ENCODE measurements around the gene CASTOR1. TPM values are rescaled to one million over a fixed set of nuclear protein-coding genes. Genes with fewer than 3 reads are reported as not detected.
A peak's percentile ranks its signal among the peaks of the same experiment; 100 is the strongest.
"Not testable (repeated sequence)": the region's sequence is repeated elsewhere in the genome, so short reads cannot be mapped to it uniquely, and the experiment has no call there.

CASTOR1 gene
- polyA plus RNA-seq (2014; cell fraction: cytosol; rRNA removed): 3.2 and 4.1 TPM in 2 replicates
- 7.9 and 11.9 TPM in 2 replicates for polyA plus RNA-seq (2014; cell fraction: nucleus; rRNA removed)

DNA sequence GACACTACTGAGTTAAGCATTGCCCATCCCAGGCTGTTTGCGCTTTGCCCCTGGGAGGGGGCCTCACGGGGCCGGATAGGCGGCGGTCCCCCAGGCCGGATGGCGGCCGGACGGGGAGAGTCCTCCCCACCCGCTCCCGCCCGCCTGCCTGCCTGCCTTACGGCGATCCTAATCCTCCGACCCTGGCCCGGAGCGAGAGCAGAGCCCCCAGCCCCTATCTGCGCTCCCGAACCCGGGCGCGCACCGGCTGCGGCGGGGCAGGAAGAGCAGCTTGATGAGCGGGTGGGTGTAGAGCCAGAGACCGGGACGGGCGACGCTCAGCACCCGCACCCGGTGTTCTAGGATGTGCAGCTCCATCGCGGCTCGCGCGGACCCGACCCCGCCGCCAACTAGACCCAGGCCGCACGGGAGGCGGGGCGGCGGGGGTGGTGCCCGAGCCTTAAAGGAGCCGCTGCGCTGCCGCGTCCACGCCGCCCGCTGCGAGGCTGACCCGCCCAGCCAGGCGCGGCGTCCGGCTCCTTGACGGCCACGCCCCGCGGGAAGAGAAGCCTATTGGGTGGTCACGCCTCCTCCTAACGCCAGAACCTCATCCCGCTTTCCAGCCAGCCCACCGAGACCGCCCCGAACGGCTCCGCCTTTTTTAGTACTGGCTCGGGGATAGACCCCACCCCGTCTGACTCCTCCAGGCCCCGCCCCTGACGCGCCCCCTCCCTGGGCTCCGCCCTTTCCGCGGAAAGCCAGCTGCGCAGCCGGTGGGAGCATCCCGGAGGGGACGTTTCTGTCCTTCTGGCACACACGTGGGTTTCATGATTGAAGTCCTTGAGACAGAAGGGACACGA is at the start of gene CASTOR1:
Gene CASTOR1 (minus strand): TSS at position 365 of the 839 bp plus-strand sequence. CDS start 8 bp downstream, at position 357.
- DNase-seq (ENCODE audit: low spot score): peak; percentile 99

DNA sequence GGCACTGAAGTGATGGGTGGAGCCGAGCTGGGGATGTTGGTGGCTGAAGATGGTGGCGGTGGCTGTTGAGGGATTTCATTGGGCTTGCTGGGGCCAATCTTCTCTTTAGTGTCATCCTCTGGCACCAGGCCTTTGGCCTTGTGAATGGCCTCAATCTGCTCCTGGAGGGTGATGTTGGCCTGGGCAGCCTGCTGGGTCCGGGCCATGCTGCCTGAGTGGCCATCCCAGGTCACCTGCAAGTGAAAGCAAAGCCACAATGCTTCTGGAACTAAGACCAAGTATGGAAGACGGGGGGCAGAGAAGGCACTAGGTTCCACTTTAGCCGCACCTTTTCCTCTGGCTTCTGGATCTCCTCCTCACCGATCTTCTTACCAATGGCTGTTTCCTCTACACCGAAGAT is 49.5 kb upstream of the CASTOR1 start:
- DNase-seq (ENCODE audit: low spot score): no peak

DNA sequence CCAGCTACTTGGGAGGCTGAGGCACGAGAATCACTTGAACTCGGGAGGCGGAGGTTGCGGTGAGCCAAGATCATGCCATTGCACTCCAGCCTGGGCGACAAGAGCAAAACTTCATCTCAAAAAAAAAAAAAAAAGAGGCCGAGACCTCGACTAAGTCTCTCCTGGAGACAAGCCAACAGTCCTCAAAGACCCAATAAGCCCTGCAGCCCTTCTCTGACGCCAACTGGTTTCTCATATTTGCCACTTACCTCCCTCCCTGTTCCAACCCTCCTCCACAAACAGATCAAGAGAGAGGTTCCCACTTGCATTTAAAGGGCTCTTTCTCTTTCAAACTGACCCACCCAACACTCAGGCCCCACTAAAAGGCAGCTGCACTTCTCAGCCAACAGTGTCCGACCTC is 49.0 kb upstream of the CASTOR1 start:
- not testable (repeated sequence) for DNase-seq (ENCODE audit: low spot score)

DNA sequence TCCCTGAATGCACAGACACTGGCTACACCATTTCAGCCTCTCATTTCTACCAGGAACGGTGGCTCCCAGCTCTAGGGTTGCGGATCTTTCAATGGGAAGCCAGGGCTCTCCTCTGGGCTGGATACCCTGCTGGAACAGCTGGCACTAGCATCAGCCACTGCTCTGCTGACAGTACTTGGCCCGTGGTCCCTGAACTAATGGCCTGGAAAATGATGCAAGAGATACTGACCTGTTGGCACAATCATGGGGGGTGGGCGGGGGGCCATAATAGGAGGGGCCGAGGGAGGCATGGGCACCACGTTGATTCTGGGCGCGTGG is 48.1 kb upstream of the CASTOR1 start:
- DNase-seq (ENCODE audit: low spot score): no peak

DNA sequence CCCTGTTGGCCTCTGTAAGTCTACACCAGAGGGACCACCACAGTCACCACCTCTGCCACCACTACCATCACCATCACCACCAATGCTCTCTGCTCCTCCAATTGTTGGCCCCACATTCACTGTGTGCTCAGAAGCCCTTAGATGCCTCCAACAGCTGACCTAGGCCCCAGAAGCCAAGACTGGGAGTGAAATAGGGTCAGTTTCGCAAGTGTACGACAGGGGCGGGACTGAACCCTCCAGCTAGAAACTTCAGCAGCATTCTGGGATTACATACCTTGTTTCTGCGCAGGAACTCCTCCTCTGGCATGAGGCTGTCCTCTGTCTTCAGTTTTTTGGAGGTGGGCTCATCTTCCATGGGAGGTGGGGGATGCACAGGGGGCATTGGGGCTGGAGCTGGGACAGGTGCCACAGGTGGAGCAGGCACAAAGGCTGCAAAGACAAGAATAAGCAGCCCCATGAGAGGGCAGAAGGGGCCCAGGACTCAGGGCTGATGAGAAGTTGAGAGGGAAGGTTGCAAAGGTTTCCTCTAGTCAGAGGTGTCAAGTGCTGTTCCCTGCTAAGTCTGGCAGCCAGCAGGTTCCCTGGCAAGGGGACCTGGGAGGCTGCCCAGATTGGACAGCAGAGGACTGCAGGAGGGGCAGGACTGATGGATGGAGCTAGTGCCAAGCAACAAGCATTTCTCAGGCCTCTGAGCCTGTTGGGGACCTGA is 47.6 kb upstream of the CASTOR1 start:
- DNase-seq (ENCODE audit: low spot score): no peak

DNA sequence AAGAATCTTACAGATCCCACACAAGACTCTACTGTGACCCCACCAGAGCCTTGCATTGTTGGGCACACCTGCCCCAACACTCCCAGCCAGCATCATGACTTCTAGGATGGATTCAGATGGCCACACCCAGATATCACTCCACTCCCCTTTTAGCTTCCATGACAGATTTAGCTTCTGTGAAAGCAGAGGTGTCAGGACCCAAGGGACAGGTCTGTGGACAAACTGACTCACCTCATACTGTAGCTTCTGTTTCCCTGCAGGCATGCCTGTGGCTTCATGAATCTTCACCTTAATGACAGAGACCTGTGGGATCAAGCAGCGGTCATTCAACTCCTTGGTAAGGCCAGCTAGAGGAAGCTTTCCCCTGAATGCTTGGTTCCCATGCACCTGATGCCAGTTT is 45.9 kb upstream of the CASTOR1 start:
- no peak for DNase-seq (ENCODE audit: low spot score)

DNA sequence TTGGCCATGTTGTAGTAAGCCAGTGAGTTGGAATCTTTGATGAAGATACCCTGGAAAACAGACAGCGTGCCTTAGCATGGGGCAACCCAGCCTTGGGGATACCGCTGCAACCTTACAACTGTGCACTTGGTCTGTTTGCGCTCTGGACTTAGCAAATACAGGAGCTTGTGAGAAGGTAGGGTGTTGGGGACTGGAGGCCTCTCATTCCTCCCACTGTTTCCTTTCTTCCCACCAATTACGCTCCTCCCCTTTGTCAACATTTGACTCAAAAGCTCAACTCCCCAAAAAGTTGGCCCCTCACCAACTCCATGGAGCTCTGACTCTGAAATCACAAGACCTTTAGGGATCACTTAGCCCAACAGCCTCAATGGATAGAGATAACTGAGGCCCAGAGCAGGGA is 45.3 kb upstream of the CASTOR1 start:
- DNase-seq (ENCODE audit: low spot score): no peak

DNA sequence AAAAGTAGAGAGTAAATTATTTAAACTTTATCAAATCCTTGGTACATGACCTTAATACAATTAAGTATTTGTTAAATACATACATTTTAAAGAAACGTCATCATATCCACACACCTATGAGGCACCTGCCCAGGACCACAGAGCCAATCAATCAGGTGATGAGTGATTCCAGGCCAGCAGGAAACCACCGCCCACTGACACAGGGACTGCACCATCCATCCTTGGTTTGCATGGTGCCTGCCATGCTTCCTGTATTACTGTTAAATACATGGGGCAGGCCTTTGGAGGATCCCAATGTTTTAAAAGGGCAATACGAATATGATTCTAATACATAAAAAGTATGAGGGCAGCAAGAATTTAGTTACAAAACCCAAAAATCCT is 44.4 kb upstream of the CASTOR1 start:
- no peak for DNase-seq (ENCODE audit: low spot score)

DNA sequence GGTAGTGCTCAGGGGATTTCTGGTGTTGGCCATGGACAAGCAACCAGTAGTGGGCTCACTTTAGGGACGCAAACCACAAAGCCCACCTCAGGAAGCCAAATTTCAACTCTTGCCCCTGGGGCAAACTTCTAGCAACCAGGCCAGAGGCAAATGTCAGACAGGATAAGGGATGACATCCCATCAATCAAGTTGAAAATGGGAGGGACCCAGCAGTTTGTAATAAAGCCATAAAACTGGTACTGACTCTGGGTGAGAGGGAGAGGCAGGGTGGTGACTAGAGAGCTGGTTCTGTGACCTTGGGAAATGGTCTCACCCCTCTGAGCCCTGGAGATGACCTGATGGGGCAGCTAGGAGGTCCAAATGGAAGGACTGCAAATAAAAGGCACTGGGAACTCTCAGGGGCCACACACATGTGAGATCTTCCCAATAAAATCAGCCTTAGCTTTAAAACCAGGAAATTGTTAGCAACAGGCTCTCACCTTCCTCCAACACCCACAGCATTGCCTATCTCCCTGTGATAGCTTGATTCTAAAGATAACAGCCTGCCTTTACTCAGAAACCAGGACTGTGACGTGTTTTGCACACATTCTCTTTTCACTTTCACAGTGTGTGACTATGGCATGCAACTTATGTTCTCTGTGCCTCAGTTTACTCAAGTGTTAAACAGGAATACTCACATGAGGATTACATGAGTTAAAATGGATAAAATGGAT is 43.8 kb upstream of the CASTOR1 start:
- DNase-seq (ENCODE audit: low spot score): no peak

DNA sequence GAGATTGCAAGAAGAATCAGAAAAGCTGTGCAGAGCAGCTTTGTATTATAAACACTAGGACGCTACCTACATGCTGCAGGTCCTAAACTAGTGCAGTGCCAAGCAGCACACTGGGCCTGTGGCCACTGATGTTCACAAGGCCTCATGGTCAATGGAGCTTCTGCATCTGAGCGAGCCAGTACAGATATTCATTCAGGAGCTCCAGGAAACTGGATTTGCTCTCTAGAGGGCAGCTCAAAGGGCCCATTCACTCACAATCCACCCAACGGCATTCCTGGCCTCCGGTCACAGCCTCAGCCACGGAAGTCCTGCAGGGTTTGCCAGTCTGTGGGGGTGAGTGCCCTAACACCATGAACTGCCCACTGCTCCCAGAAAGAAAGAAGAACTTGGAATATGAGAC is 43.2 kb upstream of the CASTOR1 start:
- no peak for DNase-seq (ENCODE audit: low spot score)

DNA sequence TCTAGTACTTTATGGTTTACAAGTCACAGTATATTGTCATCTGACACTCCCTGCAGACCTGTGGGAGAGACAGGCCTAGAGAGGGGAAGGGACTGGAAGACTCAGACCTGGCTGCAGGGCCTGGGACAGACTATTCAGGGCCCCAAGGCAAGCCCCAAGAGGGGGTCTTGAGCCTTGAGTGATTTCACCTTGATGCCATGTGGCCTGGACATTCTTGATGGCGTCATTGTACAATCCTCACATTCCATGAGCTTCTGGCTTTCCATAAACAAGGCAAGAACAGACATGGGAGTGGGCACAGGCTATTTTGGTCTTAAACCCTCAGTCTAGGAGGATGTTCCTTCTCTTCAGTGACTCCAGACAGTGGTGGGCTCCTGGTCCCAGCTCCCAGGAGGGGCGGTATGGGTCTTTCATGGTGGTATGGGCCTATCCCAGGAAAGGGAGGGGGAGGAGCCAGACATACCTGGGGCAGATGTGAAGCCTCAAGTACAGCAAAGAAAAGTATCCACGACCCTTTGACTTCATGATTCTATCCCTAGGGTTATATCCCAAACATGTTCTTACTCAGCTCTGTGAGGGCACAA is 39.3 kb upstream of the CASTOR1 start:
- DNase-seq (ENCODE audit: low spot score): no peak

DNA sequence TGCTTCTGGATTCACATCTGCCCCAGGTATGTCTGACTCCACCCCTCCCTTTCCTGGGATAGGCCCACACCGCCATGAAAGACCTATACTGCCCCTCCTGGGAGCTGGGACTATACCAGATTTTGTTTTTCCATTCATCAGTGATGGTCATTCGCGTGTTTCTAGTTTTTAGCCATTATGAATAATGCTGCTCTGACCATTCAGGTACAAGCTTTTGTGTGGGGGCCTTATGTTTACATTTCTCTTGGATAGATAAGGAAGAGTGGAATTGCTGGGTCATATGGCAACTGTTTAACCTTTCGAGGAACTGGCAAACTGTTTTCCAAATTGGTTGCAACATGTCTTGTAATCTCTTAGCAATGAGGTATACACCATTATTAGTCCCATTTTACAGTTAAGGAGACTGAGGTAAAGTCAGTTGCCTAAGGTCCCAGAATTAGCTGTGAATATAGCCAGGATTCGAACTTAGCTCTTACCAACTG is 38.6 kb upstream of the CASTOR1 start:
- no peak for DNase-seq (ENCODE audit: low spot score)

DNA sequence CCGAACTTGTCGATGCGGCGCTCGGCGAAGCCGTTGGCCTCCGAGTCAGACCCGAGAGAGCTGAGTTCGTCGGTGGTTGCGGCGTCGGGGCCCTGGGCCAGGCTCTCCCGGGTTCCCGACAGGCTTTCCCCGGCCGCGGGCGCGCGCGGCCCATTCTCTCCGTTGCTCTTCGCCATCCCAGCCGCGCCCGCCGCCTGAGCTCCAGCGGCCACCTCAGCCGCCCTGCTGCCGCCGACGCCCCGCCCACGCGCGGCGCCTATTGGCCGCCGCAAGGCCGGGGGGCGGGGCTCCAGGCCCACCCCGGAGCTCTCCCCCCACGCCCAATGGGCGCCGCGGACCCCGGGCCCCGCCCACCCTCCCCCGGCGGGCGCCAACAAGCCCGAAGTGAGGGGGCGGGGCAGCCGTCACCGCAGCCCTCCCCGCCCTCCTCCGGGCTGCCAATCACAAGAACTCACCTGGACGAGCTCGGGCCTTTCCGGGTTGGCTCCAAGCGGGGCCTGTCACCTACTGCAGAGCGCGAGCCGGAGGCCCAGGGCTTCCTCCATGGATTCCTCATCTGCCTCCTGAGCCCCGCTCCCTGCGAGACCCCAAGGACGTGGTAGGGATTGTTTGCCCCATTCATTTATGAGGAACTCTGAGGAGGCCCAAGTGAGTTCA is 37.5 kb upstream of the CASTOR1 start, which contains the start of gene TBC1D10A:
Gene TBC1D10A (minus strand): TSS at position 236 of the 657 bp plus-strand sequence. CDS start 60 bp downstream, at position 176.
- DNase-seq (ENCODE audit: low spot score): peak; percentile 89

DNA sequence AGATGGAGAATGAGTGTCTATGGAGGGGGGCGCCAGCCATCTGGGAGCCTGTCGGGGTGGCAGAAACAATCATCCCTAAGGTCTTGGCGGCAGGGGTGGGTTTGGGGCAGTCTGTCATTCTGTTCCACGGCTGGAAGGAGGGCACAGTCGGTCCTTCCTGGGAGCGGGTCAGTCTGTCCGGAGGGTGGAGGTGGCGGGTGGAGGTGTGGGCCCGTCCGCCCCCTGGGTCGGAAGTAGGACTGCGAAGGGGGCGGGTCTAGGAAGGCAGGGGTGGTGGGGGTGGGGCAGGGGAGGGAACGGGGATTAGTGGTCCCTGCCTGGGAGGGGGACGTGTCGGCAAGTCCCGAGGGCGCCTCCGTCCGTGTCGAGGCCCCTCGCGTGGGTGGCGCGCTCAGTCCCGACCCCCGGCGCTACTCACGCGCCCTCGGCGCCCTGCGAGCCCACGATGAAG is 37.0 kb upstream of the CASTOR1 start:
- DNase-seq (ENCODE audit: low spot score): no peak

DNA sequence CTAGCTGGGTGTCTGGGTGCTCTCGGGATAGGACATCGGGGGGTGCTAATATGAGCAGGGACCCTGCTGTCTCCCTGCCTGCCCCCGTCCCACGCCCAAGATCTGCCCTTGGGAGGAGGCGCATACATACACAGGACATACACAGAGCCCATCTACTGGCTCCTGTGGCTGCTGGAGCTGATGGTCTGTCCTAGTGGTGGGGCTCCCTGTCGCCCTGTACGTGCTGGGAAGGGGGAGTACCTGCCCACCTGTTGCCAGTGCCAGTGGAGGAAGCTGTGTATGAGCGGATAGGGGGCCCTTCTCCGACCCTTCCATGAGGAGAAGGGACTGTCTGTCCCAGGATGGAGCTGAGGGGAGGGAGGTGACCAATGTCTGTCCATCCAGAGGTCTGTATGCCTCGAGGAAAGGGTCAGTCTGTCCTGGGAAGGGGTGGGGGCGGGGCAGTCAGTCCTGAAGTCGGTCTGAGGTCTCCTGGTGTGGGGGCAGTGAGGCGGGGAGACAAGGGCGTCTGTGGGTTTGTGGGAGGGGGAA is 36.5 kb upstream of the CASTOR1 start:
- no peak for DNase-seq (ENCODE audit: low spot score)

DNA sequence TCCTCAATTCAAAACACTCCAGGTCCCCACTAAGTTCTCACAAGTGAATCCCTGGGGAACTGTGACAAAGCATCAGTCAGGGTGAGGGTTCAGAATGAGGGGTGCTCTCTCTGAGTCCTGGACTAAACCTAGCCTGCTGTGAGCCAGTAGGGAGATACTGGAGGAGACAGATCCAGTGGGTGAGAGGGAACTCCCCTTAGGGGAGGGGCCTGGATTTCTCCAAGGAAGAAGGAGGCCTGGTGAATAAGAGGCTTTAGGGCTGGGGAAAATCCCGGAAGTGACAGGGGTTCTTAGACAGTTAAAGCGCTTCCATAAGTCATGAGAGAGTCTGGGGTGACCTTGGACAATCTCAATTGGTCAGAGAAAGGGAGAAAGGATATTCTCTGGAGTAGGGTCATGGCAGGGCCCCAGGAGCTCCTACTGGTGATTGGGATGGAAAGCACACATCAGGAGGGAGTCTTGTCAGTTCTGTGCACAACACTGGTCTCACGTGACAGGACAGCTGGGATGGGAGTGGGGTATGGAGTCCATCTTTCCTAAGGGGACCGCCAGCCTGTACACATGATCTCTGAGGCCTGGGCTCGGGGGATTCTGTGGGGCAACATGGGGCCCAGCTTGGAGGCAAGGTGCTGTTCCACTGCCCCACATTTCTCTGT is 35.9 kb upstream of the CASTOR1 start:
- DNase-seq (ENCODE audit: low spot score): no peak

DNA sequence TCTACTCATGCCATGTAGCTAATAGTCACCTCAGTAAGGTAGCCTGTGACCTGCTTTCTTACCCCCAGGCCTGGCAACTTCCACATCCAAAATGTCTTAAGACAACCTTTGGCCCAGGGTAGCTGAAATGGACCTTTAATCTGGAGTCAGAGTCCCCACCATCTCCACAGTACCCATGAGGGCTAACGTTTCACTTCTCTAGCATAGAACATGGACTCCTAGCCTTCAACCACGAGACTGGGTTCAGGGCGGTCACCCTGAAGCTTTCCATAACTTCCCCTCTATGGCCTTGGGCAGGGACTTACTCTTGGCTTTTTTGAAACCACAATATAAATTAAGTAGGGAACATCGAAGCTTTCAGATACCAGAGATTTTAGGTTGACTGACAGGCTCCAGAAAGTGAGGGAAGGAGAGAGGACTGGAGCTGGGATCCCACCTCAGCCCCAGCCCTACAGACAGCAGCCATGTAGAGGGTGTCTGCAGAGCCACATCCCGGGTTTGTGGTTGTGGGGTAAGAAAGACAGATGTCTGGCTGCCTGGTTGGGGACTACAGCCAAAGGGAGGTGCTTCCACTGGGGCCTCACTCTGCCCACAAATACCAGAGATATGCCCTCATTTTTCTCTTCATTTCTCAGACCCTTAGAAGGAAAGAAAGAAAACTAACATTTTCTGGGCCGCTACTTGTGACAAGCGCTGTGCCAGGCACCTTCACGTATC is 34.9 kb upstream of the CASTOR1 start:
- no peak for DNase-seq (ENCODE audit: low spot score)

DNA sequence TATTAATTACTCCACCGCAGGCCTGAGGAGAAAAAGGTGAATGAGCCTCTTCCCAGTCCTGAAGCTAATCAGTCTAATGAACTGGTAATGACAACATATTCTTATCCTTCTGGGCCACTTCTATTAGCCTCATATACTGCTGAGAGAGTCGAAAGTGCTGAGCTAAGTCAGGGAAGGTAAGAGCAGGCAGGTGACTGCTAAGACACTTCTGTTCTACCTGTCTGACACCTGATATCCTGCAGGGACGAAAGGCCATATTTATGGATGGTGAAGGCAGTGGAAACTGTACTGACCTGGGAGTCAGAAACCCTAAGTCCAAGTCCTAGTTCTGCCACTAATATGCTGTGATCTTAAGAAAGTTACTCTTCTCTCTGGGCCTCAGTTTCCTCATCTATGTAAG is 33.9 kb upstream of the CASTOR1 start:
- no peak for DNase-seq (ENCODE audit: low spot score)

DNA sequence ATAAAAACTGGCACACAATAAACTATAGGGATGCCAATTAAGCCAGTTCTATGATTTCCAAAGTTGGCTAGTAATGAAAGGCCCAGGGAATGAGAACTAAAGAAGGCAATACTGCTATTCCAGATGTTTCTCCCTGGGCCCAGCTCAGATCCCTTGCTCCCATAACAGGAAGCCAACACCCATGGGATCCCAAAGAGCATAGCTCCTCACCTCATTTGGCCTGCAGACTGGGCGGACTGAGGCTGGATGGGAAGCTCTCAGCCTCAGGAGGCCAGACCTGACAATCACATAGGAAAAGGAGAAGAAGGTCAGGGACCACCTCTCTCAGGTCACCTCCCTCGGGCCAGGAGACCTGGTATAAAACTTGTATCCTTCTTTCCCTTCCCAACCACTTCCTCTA is 32.2 kb upstream of the CASTOR1 start:
- no peak for DNase-seq (ENCODE audit: low spot score)
